ENCODE measurements around the gene KIF26B. TPM values are rescaled to one million over a fixed set of nuclear protein-coding genes. Genes with fewer than 3 reads are reported as not detected.

KIF26B gene
- total RNA-seq, 1 experiment from 2014 or later = 1.2 TPM

DNA sequence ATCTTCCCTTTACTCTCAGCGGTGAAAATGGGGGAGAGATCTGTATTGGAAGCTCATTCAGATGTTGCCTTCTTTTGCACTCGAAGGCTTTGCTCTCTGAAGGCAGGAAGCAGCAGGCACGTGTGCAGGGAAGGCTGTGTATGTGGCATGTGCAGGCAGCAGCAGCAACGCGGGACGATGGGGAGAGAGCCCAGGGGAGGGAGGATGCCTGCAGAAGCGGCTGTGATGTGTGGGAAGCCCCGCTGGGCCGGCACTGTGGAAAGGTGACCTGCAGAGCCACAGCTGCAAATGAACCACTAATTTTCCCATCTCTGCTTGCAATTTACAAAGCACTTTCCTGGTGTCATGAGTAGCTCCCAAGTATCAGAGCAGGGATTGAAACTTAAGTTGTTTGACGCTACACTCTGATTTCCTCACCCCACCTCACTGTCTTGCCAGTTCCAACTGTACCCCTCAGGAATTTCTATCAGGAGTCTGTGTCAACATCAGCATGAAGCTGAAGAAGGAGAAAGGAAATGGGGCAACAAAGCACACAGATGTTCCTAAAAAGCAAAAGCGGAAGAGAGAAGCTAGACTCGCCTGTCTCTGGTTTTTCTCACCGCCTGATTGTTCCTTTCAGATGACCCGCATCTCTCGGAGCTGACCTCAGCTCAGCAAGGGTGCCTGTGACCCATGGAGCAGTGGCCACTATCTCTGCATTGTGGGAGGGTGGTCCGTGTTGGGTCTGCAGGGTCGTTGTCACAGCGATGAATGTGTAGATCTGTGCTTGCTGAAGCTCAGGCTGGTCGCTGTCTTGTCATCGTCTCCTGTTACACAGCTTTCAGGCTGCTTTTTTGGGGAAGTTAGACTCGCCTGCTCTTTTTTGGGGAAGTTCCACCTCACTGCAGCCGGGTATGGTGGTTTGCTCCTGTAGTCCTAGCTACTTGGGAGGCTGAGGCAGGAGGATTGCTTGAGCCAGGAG, 156.1 kb downstream of the KIF26B start:
- peak; percentile 23 for DNase-seq (ENCODE audit: low spot score)
- H3K4me1 Mint-ChIP-seq = peaks cover 32% of the 10 kb centered on the region
- H3K27ac Mint-ChIP-seq = peak overlapping the region; percentile 67; the same call in 1 of the 2 replicates
- H3K4me3 Mint-ChIP-seq = peak overlapping the region; percentile 35; the same call in 1 of the 2 replicates
- CTCF ChIA-PET = interaction anchor here (1.0 to 1.5 kb wide), 4 partner anchors 70 to 158 kb away, joined by 4 to 9 read pairs (median 7); no protein-coding TSS in a partner anchor
- H3K36me3 Mint-ChIP-seq = no peaks in the 10 kb centered on the region
- peak; percentile 76 for ATAC-seq
- H3K9me3 Mint-ChIP-seq = peaks cover 14% of the 10 kb centered on the region
- POLR2A ChIA-PET = no interaction called here
- peaks cover 2% of the 10 kb centered on the region; the same call in 1 of the 2 replicates for H3K27me3 Mint-ChIP-seq (ENCODE audit: low read depth)
- TF ChIP-seq ZNF671 (CRISPR knock-in tag; IDR thresholded peaks at IDR 0.05) (no peak), GABPB1 (CRISPR knock-in tag; IDR thresholded peaks at IDR 0.05) (no peak), ZNF423 (CRISPR knock-in tag; IDR thresholded peaks at IDR 0.05) (peak; percentile 50; the same call in 1 of the 2 replicates), JUN (CRISPR knock-in tag; IDR thresholded peaks at IDR 0.05) (no peak), ZNF396 (CRISPR knock-in tag; IDR thresholded peaks at IDR 0.05; ENCODE audit: borderline replicate concordance) (no peak), FOXK1 (CRISPR knock-in tag; IDR thresholded peaks at IDR 0.05) (no peak), ZNF121 (CRISPR knock-in tag; IDR thresholded peaks at IDR 0.05) (no peak), ZNF219 (CRISPR knock-in tag; IDR thresholded peaks at IDR 0.05; ENCODE audit: borderline replicate concordance) (no peak), KAT7 (CRISPR knock-in tag; IDR thresholded peaks at IDR 0.05; ENCODE audit: borderline replicate concordance) (no peak), ELF4 (CRISPR knock-in tag; IDR thresholded peaks at IDR 0.05; ENCODE audit: low read depth) (no peak), ZNF232 (CRISPR knock-in tag; IDR thresholded peaks at IDR 0.05) (no peak)
- TF ChIP-seq, protein P1, sequence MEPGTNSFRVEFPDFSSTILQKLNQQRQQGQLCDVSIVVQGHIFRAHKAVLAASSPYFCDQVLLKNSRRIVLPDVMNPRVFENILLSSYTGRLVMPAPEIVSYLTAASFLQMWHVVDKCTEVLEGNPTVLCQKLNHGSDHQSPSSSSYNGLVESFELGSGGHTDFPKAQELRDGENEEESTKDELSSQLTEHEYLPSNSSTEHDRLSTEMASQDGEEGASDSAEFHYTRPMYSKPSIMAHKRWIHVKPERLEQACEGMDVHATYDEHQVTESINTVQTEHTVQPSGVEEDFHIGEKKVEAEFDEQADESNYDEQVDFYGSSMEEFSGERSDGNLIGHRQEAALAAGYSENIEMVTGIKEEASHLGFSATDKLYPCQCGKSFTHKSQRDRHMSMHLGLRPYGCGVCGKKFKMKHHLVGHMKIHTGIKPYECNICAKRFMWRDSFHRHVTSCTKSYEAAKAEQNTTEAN (CRISPR knock-in tag; IDR thresholded peaks at IDR 0.05) = peak; percentile 75
- TF ChIP-seq, protein P2, sequence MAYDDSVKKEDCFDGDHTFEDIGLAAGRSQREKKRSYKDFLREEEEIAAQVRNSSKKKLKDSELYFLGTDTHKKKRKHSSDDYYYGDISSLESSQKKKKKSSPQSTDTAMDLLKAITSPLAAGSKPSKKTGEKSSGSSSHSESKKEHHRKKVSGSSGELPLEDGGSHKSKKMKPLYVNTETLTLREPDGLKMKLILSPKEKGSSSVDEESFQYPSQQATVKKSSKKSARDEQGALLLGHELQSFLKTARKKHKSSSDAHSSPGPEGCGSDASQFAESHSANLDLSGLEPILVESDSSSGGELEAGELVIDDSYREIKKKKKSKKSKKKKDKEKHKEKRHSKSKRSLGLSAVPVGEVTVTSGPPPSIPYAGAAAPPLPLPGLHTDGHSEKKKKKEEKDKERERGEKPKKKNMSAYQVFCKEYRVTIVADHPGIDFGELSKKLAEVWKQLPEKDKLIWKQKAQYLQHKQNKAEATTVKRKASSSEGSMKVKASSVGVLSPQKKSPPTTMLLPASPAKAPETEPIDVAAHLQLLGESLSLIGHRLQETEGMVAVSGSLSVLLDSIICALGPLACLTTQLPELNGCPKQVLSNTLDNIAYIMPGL (CRISPR knock-in tag; IDR thresholded peaks at IDR 0.05) = no peak
- TF ChIP-seq, protein P3, sequence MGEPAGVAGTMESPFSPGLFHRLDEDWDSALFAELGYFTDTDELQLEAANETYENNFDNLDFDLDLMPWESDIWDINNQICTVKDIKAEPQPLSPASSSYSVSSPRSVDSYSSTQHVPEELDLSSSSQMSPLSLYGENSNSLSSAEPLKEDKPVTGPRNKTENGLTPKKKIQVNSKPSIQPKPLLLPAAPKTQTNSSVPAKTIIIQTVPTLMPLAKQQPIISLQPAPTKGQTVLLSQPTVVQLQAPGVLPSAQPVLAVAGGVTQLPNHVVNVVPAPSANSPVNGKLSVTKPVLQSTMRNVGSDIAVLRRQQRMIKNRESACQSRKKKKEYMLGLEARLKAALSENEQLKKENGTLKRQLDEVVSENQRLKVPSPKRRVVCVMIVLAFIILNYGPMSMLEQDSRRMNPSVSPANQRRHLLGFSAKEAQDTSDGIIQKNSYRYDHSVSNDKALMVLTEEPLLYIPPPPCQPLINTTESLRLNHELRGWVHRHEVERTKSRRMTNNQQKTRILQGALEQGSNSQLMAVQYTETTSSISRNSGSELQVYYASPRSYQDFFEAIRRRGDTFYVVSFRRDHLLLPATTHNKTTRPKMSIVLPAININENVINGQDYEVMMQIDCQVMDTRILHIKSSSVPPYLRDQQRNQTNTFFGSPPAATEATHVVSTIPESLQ (CRISPR knock-in tag; IDR thresholded peaks at IDR 0.05) = no peak
- TF ChIP-seq, protein P4, sequence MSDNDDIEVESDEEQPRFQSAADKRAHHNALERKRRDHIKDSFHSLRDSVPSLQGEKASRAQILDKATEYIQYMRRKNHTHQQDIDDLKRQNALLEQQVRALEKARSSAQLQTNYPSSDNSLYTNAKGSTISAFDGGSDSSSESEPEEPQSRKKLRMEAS (CRISPR knock-in tag; IDR thresholded peaks at IDR 0.05) = peak; percentile 83; the same call in 1 of the 2 replicates
- TF ChIP-seq, protein P5, sequence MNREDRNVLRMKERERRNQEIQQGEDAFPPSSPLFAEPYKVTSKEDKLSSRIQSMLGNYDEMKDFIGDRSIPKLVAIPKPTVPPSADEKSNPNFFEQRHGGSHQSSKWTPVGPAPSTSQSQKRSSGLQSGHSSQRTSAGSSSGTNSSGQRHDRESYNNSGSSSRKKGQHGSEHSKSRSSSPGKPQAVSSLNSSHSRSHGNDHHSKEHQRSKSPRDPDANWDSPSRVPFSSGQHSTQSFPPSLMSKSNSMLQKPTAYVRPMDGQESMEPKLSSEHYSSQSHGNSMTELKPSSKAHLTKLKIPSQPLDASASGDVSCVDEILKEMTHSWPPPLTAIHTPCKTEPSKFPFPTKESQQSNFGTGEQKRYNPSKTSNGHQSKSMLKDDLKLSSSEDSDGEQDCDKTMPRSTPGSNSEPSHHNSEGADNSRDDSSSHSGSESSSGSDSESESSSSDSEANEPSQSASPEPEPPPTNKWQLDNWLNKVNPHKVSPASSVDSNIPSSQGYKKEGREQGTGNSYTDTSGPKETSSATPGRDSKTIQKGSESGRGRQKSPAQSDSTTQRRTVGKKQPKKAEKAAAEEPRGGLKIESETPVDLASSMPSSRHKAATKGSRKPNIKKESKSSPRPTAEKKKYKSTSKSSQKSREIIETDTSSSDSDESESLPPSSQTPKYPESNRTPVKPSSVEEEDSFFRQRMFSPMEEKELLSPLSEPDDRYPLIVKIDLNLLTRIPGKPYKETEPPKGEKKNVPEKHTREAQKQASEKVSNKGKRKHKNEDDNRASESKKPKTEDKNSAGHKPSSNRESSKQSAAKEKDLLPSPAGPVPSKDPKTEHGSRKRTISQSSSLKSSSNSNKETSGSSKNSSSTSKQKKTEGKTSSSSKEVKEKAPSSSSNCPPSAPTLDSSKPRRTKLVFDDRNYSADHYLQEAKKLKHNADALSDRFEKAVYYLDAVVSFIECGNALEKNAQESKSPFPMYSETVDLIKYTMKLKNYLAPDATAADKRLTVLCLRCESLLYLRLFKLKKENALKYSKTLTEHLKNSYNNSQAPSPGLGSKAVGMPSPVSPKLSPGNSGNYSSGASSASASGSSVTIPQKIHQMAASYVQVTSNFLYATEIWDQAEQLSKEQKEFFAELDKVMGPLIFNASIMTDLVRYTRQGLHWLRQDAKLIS (CRISPR knock-in tag; IDR thresholded peaks at IDR 0.05; ENCODE audit: borderline replicate concordance) = no peak
- TF ChIP-seq, protein P6, sequence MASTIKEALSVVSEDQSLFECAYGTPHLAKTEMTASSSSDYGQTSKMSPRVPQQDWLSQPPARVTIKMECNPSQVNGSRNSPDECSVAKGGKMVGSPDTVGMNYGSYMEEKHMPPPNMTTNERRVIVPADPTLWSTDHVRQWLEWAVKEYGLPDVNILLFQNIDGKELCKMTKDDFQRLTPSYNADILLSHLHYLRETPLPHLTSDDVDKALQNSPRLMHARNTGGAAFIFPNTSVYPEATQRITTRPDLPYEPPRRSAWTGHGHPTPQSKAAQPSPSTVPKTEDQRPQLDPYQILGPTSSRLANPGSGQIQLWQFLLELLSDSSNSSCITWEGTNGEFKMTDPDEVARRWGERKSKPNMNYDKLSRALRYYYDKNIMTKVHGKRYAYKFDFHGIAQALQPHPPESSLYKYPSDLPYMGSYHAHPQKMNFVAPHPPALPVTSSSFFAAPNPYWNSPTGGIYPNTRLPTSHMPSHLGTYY (CRISPR knock-in tag; IDR thresholded peaks at IDR 0.05) = no peak
- TF ChIP-seq, protein P7, sequence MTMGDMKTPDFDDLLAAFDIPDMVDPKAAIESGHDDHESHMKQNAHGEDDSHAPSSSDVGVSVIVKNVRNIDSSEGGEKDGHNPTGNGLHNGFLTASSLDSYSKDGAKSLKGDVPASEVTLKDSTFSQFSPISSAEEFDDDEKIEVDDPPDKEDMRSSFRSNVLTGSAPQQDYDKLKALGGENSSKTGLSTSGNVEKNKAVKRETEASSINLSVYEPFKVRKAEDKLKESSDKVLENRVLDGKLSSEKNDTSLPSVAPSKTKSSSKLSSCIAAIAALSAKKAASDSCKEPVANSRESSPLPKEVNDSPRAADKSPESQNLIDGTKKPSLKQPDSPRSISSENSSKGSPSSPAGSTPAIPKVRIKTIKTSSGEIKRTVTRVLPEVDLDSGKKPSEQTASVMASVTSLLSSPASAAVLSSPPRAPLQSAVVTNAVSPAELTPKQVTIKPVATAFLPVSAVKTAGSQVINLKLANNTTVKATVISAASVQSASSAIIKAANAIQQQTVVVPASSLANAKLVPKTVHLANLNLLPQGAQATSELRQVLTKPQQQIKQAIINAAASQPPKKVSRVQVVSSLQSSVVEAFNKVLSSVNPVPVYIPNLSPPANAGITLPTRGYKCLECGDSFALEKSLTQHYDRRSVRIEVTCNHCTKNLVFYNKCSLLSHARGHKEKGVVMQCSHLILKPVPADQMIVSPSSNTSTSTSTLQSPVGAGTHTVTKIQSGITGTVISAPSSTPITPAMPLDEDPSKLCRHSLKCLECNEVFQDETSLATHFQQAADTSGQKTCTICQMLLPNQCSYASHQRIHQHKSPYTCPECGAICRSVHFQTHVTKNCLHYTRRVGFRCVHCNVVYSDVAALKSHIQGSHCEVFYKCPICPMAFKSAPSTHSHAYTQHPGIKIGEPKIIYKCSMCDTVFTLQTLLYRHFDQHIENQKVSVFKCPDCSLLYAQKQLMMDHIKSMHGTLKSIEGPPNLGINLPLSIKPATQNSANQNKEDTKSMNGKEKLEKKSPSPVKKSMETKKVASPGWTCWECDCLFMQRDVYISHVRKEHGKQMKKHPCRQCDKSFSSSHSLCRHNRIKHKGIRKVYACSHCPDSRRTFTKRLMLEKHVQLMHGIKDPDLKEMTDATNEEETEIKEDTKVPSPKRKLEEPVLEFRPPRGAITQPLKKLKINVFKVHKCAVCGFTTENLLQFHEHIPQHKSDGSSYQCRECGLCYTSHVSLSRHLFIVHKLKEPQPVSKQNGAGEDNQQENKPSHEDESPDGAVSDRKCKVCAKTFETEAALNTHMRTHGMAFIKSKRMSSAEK (CRISPR knock-in tag; IDR thresholded peaks at IDR 0.05; ENCODE audit: borderline replicate concordance) = no peak
- TF ChIP-seq, protein P8, sequence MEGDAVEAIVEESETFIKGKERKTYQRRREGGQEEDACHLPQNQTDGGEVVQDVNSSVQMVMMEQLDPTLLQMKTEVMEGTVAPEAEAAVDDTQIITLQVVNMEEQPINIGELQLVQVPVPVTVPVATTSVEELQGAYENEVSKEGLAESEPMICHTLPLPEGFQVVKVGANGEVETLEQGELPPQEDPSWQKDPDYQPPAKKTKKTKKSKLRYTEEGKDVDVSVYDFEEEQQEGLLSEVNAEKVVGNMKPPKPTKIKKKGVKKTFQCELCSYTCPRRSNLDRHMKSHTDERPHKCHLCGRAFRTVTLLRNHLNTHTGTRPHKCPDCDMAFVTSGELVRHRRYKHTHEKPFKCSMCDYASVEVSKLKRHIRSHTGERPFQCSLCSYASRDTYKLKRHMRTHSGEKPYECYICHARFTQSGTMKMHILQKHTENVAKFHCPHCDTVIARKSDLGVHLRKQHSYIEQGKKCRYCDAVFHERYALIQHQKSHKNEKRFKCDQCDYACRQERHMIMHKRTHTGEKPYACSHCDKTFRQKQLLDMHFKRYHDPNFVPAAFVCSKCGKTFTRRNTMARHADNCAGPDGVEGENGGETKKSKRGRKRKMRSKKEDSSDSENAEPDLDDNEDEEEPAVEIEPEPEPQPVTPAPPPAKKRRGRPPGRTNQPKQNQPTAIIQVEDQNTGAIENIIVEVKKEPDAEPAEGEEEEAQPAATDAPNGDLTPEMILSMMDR (IDR thresholded peaks at IDR 0.05) = no peak
